Measurements from ENCODE around the gene ENTPD3.

DNA sequence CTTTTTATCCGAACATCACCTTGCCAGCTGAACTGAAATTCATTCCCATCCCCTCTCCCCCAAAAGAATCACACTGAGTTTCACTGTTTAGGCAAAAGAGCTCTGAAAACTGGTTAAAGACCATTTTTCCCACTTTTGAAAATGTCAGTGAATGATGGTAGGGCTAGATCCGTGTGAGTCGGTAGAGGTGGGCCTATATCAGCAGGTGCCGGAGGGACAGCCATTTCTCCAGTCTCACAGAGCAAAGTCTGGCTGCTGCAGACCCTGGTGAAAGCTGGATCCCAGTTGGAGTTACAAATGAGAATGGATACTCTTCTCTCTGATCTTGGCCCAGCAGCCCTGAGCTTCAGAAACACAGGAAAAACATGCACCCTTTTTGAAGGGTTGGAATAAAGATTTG, 10.9 kb downstream of the ENTPD3 start:
- TF ChIP-seq, protein P1, sequence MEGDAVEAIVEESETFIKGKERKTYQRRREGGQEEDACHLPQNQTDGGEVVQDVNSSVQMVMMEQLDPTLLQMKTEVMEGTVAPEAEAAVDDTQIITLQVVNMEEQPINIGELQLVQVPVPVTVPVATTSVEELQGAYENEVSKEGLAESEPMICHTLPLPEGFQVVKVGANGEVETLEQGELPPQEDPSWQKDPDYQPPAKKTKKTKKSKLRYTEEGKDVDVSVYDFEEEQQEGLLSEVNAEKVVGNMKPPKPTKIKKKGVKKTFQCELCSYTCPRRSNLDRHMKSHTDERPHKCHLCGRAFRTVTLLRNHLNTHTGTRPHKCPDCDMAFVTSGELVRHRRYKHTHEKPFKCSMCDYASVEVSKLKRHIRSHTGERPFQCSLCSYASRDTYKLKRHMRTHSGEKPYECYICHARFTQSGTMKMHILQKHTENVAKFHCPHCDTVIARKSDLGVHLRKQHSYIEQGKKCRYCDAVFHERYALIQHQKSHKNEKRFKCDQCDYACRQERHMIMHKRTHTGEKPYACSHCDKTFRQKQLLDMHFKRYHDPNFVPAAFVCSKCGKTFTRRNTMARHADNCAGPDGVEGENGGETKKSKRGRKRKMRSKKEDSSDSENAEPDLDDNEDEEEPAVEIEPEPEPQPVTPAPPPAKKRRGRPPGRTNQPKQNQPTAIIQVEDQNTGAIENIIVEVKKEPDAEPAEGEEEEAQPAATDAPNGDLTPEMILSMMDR (optimal IDR thresholded peaks at IDR 0.05 in 1 of 3, IDR thresholded peaks at IDR 0.05 in 1 of 3, conservative IDR thresholded peaks at IDR 0.05 in 1 of 3; ENCODE audit: extremely low read depth in 1 of 3, insufficient read depth in 2 of 3, low read length in 3 of 3) = no peak
- no peak for TF ChIP-seq EZH2 (IDR thresholded peaks at IDR 0.05; ENCODE audit: low read length)

All from keratinocyte (primary cell).